HG02623 (cell line): ENCODE measurements around the gene MACROD2.

ENCODE experiments used
- ATAC-seq: cut with Tn5 transposase; IDR thresholded peaks from one replicate; pipeline ENCODE4 v1.9.1; 2021; ENCODE audit warnings: moderate library complexity; ENCODE audit not compliant: unreplicated experiment

MACROD2 gene

GRCh38 chr20:15656124-15656523, 1660.8 kb downstream of the MACROD2 start:
- ATAC-seq = no peak

DNA sequence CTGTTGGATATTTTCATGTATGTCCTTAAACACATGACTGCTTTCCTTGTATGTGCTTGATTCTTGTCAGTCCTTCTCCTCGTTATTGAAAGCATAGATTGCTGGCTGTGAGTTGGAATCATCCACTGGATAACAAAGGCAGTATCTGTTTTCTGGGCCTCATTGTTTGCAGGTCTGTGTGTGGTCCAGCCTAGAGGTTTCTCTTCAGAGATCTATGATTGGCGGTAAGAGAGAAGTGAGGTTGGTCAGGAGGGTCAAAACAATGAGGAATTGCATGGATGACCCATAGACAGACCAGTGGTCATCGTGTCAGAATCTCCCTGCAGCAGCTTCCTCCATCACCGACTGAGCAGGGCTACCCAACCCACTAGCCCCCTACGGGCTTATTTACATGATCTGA, 1663.0 kb downstream of the MACROD2 start:
- no peak for ATAC-seq

DNA sequence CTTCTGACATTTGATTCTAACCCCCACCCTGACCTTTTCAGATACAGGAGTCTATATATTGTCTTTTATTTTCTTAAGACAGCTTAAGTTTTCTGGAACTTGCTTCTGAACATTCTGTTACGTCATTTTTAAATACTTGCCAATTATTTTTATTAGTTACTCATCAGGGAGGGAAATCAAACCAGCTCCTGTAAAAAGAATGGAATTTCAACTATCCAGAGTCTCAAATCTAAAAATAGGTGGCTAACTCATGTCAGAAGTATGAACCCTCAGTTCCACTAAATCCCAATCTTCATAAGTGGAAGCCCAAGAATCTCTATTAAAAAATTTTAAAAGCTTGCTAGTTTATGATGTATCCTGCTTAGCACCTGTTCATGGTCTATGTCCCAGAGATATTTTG, 1677.9 kb downstream of the MACROD2 start:
- ATAC-seq = no peak

GRCh38 chr20:15674253-15675060, 1679.1 kb downstream of the MACROD2 start:
- ATAC-seq = no peak

DNA sequence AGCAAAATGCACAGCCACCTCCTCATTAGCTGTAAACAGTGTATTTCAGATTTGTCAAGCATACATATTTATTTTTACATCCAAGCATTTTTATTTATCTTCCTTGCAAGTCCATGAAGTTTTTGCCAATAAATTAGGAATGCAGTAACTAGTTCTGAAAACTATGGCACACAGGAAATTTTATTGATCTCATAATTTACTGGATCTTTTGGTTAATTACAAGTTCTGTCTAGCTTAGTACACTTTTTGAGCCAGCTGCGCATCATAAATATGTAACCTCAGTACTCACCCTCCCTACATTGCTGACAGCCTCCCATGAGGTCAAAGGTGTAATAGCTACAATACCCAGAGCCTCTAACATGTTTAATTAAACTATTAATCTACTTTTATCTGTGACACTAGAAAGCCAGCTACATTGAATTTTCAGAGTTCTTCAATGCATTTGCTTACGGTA, 1679.8 kb downstream of the MACROD2 start:
- ATAC-seq = no peak

DNA sequence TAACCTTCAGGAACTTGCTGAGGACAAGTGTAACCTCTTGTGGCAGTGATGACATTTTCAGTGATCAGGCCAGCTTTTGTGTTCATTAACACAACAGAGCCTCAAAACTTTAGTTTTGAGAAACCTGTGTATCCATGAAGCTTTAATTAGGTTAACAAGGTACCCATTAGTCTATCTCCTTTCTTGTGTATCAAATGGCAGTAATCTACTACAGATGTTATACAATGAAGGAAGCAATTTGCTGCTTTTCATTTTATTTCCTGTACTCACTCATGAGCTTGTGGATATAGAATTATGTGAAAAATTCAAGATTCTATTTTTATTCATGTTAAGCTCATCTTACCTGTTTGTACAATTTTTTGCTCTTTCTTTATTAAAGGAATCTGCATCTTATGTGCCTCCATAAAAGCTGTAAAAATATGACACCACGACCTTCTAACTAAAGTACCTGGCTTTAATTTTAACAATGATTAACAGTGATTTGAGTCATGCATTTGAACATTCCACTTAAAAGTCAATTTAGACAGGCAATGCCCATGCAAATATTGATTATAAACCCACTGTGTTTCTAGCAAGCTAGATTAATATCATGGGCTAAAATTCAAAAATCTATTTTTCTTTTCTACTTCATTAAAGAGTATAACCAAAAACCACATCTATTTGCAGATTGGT, 1680.6 kb downstream of the MACROD2 start:
- ATAC-seq = no peak

DNA sequence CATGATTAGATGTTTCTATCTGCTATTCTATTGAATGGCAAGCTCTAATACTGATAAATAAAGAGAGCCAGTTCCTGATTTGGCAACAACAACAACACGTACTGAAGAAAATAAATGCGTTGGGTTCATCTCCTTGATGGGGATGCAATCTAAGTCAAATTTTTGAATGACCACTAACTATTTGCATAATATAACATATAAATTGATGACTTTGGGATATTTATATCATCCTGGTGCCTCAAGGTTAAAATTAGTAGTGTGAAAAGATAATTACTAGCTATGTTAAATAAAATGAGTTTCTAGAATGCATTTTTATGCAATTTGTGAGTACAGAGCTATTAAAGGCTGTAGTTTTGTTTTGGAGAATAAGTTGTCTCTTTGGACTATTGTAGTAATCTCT, 1681.5 kb downstream of the MACROD2 start:
- ATAC-seq = no peak

DNA sequence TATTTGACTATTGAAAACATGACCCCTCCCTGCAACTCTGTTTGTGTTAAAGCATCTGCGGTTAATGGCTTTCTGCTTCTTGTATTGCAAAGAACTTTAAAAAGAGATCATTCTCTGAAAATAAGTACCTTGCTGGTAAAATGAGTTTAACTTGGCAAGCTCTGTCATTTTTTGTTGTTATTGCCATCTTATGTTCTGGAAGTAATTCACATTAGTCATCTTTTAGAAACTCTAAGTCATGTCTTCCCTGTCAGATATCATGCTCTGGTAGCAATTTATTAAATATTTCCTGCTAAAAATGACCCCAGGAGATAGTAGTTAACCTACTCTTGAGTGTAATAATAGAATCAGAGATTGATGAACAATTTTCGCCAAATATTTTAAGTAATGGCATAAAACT, 1687.4 kb downstream of the MACROD2 start:
- no peak for ATAC-seq

DNA sequence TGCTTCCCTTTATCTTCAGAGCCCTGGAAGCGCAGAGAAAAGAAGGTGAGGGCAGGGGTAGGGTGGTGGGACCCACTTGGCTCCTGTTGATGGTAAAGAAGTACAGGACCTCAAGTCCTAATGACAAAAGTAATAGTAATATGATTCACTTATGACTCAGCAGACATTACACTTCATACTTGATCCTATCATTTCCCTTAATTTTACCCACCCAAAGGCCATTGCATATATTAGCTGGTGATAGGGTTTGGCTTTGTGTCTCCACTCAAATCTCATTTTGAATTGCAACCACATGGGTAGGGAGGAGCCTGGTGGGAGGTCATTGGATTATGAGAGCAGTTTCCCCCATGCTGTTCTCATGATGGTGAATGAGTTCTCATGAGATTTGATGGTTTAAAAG, 1697.3 kb downstream of the MACROD2 start:
- ATAC-seq = no peak

DNA sequence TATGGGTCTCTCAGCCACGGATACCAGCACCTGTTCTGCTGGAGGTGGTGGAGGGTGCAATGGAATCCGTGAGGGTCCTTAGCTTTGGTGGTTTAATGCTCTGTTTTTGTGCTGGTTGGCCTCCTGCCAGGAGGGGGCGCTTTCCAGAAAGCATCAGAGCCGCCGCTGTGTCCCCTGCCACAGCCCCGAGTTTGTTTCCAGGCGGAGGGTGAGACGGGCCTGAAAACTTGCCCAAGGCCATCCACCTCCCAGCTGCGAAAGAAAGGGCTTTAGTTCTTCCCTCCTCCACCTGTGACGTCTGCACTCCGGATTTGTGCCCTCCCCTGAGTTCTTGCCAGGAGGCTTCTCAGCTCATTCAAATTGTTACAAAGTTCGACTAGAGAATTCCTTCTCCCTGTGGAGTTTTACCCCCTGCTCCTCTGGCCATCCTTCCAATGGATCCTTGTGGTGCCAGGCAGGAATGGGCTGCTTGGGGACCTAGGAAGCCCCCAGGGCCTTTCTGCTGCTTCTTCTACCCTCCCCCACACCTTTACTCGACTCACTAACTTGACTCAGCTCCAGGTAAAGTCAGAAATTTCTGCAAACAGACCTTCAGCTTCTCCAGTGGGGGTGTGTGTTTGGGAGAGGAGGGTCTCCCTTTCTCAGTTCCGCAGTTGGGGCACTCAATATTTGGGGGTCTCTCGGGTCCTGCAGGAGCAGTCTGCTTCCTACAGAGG, 1704.3 kb downstream of the MACROD2 start:
- ATAC-seq = no peak

- no peak for ATAC-seq
Observed at GRCh38 chr20:15700147-15700765, 1704.9 kb downstream of the MACROD2 start.

DNA sequence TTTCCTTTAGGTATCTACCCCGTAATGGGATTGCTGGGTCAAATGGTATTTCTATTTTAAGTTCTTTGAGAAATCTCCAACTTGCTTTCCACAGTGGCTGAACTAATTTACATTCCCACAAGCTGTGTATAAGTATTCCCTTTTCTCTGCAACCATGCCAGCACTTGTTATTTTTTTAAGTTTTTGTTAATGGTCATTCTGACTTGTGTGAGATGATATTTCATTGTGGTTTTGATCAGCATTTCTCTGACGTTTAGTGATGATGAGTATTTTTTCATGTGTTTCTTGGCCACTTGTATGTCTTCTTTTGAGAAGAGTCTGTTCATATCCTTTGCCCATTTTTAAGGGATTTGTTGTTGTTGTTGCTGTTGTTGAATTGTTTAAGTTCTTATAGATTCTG, 1706.8 kb downstream of the MACROD2 start:
- ATAC-seq = no peak

- no peak for ATAC-seq
Observed at GRCh38 chr20:15703171-15703911, 1708.0 kb downstream of the MACROD2 start.

DNA sequence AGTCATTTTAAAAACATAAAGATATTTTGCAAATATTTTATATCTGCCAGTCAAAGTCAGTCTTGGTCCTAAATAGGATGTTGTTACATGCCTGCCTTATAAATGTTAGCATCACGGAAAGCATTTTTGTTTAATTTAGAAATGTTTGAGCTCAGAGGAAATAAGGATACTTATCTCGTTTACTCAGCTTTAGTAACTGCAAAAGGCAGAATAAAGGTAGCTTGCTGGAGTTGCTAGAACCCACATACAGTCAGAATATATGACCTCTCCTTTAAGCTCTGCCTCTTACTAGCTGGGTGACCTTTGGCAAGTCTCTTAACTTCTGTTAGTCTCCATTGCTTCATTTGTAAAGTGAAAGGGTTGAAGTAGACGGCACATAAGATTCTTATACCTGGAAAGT, 1710.7 kb downstream of the MACROD2 start:
- no peak for ATAC-seq

- no peak for ATAC-seq
Observed at GRCh38 chr20:15706719-15707118, 1711.4 kb downstream of the MACROD2 start.

GRCh38 chr20:15708984-15709598, 1713.8 kb downstream of the MACROD2 start:
- ATAC-seq = peak; percentile 78

DNA sequence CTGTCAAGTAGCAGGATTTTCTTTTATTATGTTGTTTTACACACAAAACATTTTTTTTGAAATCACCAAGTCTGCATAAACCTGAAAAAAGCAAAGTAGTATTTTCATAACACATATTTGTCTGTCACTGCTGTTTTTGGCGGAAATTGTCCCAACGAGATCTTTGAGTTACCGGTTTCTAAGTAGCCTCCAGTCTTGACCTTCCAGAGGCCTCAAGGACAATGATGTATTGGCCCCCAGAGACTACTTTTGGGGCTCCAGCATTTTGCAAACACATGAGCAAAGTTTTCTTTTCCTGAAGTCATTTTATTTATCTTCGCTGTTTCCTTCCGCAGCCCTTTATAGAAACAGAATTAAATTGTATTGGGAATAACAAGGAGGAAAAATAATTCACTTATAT, 1715.3 kb downstream of the MACROD2 start:
- no peak for ATAC-seq

- ATAC-seq = no peak
Observed at GRCh38 chr20:15711177-15711576, 1715.9 kb downstream of the MACROD2 start.

GRCh38 chr20:15716256-15716655, 1720.9 kb downstream of the MACROD2 start:
- ATAC-seq = no peak

- no peak for ATAC-seq
Observed at GRCh38 chr20:15726416-15726815, 1731.1 kb downstream of the MACROD2 start.
